CD4-positive, alpha-beta T cell treated with Interleukin-4 for 1 hour (primary cell): ENCODE data around the gene OLIG2.

Source experiments
- DNase-seq, 2 donors: peaks; one replicate each; pipeline ENCODE4 v3.0.0-alpha.2; 2020 to 2022

The OLIG2 gene

DNA sequence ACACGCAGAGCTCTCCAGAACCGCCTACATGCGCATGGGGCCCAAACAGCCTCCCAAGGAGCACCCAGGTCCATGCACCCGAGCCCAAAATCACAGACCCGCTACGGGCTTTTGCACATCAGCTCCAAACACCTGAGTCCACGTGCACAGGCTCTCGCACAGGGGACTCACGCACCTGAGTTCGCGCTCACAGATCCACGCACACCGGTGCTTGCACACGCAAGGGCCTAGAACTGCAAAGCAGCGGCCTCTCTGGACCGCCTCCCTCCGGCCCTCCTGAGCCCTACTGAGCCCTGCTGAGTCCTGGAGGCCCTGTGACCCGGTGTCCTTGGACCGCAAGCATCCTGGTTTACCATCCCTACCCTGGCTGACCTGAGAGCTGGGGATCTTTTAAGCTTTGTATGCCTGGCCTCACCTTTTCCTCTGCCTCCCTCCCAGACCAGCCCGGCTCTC lies 8.3 kb downstream of the OLIG2 start:
- no peak for DNase-seq

DNA sequence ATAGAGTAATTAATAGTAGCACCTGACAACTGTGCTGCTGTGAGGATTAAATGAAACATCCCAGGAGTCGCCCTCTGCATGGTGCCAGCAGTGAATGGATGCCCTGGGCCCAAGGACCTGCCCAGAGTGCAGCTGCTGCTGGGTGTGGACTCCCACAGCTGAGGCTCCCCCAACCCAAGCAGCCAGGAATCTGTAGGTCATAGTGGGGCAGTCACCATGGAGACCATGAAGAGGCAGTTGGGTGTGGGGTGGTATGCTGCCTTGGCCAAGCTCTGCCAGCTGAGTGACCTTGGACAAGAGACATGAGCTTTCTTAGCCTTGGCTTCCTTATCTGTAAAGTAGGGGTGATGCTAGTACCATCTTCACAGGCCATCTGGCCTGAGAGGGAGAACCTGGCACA lies 9.4 kb downstream of the OLIG2 start:
- DNase-seq, result no peak

GRCh38 chr21:33036430-33037162 lies 10.9 kb downstream of the OLIG2 start:
- peak in 1 of 2 donors; percentile 70 for DNase-seq

DNA sequence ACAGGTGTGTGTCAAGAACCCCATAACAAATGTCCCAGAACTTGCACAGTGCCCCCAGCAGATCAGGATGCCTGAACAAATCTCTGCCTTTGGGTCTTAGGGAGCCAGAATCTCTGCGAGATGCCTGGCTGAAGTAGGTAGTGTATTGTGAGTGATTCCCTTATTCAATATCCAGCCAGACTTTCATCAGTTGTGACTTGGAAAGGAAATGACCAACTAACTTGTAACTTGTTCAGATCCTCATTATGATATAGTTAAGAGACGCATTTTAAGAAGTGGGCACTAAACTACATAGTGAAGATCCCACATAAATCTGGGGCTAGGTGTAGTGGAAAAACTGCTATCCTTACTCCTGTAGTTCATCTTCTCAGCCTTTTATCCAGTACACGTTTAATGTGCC lies 11.8 kb downstream of the OLIG2 start:
- DNase-seq, result no peak

DNA sequence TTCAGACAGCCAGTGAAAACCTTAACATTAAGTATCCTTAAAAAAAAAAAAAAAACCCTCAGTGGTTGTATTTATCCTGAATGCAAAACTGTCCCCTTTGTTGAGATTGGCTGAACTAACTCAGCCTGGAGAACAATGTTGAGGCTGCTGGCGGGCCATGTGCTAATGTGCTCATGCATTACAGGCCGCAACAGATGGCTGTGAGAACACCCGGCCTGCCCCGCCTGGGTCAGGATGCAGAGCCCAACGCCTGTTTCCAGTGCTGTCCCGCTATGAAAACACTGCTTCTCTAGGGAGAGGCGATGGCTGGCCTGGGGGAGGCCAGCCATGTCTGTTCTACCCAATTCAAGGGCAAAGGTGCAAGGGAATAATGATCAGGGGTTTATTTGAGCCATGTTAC lies 13.8 kb downstream of the OLIG2 start:
- DNase-seq, result no peak

- DNase-seq, result no peak
Observed at GRCh38 chr21:33040215-33040614, 14.5 kb downstream of the OLIG2 start.

GRCh38 chr21:33041981-33042380 lies 16.2 kb downstream of the OLIG2 start:
- no peak for DNase-seq

GRCh38 chr21:33042812-33043211 lies 17.1 kb downstream of the OLIG2 start:
- no peak for DNase-seq

DNA sequence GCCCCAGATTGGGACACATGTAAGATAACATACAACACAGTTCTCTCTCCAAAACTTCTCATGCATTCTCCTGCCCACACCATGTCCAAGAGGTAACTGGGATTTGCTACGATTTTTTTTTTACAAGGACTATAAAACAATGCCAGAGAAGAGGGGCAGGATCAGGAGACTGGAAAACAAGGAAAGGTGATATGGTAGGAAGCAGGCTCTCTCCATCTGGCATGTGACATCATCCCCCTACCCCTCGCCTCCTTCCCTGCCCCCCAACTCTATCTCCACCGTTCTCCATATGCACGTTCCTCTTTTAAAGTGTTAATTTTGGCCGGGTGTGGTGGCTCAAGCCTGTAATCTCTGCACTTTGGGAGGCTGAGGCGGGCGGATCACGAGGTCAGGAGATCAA lies 20.7 kb downstream of the OLIG2 start:
- no peak for DNase-seq

DNA sequence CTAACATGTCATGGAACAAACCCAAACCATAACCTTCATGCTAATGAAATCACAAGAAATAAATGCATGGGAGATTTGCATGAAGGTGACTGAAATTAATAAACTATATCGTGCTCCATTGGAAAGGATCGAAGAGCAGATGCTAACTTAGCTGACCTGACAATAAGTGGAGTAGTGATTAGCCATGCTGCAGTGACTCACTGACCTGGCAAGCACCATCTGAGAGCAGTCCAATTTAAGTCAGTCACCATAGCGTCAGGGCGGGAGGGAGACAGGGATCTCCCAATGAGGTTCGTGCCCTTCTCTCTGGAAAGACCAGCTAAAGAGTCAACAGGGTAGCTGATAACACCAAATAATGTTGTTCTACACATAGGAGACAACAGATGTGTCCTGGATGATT lies 21.5 kb downstream of the OLIG2 start:
- DNase-seq, result no peak

DNA sequence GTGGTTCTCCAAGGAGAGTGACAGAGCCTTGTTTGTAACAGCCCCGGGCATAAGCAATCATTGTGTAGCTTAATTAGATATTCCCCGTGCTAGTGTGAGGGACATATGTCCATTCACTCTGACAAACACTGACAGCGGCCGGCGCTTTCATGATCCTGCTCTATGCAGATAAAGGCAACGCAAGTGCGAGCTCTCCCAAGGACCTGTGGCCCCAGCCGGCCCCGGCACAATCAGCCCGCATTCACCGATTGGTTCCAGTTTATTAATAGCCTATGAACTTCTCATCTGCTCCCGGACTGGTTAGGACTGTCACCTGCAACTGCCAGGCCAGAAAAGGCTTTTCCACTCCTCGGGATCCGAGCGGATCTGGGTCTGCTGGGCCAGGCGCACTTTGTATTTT lies 26.2 kb downstream of the OLIG2 start:
- DNase-seq, result no peak

- no peak for DNase-seq
Observed at GRCh38 chr21:33053951-33054350, 28.2 kb downstream of the OLIG2 start.

DNA sequence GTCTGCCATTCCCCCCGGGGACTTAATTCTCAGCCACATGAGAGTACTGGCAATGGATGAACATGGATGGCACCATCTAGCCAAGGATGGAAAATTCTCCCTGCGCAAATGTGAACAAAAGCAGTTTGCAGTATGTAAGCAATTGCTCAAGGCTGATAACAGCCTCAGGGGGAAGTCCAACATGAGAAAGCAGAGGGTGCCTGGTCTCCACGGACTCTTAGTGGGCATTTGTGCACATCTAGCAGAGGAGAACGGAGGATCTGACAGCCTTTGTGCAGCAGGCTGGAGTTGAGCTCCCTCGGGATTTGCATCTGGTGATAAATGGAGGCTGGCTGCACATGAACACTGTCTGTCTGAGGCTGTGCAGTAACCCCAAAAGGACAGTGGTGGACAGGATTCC lies 30.3 kb downstream of the OLIG2 start:
- DNase-seq, result no peak

- DNase-seq, result no peak
Observed at GRCh38 chr21:33057385-33057940, 31.7 kb downstream of the OLIG2 start.

GRCh38 chr21:33058527-33058926 lies 32.8 kb downstream of the OLIG2 start:
- DNase-seq, result no peak

DNA sequence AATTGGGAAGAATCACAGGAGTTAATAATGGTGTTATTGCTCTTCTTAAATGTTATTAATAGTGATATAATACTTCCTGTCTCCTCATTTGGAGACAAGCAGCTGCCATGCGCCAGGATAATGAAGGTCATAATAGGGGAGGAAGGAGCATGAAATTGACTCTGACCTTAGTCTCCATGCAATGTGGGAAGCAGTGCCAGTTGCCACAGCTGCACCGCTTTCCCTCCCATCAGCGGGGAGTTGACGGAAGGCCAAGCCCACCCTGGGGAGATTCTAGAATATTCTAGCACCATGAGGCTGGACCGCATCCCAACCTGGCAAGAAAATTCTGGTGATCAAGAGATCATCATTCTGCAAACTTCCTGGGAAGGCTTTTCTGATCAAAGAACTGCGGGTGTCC lies 33.2 kb downstream of the OLIG2 start:
- DNase-seq, result no peak

- peak in 1 of 2 donors; percentile 63 for DNase-seq
Observed at GRCh38 chr21:33059380-33059841, 33.7 kb downstream of the OLIG2 start.

DNA sequence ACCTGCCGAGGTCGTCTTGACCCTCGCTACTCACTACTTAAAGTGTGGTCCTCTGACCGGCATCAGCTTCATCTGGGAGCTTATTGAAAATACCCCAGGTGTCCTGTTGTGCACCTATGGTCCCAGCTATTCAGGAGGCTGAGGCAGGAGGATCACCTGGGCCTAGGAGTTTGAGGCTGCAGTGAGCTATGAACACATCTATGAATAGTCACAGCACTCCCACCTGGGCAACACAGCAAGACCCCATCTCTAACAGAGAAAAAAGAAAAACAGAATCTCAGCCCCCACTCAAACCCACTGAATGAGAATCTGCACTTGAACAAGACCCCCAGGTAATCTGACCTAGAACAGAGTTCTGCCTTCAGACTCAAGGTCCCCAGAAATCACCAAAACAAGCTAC lies 35.5 kb downstream of the OLIG2 start:
- DNase-seq, result no peak

- DNase-seq, result no peak
Observed at GRCh38 chr21:33063375-33063883, 37.7 kb downstream of the OLIG2 start.

DNA sequence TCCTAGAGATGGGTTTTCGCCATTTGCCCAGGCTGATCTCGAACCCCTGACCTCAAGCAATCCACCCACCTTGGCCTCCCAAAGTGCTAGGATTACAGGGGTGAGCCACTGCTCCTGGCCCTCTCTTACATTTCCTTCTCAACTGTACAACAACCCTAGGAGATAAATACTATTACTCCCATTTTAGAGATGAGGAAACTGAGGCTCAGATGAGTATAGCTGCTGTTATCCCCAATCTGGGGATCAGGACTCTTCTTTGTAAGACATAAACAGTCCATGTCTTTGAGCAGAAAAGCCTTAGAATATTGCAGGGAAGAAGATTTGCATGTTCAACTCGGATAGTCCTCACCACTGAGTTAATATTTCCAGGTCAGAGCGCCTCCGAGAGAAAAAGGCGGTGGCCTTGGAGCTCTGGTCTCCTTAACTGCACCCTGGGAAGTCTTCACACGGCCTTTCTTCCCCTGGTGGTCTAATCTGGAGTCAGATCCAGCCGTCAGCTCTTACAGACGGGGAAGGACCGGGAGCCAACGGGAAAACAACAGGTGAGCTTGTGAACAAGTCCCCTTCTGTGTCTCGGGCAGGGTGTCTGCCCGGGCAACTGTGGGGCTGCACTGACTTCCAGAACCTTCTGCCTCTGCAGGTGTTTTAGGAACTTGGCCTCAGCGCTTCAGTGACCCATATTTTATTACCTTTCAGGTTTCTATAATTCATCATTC lies 38.3 kb downstream of the OLIG2 start:
- no peak for DNase-seq

- DNase-seq, result no peak
Observed at GRCh38 chr21:33064623-33065390, 39.1 kb downstream of the OLIG2 start.

DNA sequence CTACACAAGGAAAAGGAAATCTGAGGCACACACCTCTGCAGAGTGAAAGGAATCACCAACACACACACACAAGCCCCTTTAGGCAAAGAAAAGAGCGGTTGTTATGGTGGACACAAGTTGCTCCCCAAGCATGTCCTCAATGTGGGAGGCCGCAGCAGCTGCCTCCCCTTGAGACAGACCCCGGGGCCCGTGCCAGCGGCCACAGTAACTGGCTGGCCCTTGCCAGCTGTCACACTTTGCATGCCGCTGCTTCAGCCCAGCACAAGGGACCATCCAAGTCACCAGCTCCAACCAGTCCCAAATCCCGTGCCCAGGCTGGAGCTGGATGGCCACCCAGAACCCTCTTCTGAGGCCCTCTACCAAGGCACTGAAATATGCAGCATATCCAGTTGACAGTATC lies 41.3 kb downstream of the OLIG2 start:
- no peak for DNase-seq

- DNase-seq, result no peak
Observed at GRCh38 chr21:33067457-33067856, 41.7 kb downstream of the OLIG2 start.
